ENCODE data around the gene BICRA. TPM values are rescaled to one million over a fixed set of nuclear protein-coding genes. Genes with fewer than 3 reads are reported as not detected.

The BICRA gene
- total RNA-seq, 1 experiment from 2014 or later: 29.3 TPM

GRCh38 chr19:47649588-47649987 lies 40.7 kb downstream of the BICRA start:
- Mint-ChIP-seq H3K36me3 (ENCODE audit: insufficient read depth in 1 of 3, low read depth in 3 of 3) (peaks cover 27 to 55% (median 43%) of the 10 kb centered on the region in 3 experiments), H3K4me3 (no peak overlapping the region), H3K4me1 (peaks cover 11 to 23% of the 10 kb centered on the region in 2 experiments), H3K9me3 (peaks cover 6 to 10% of the 10 kb centered on the region in 2 experiments; a peak in 4 of 5 replicates), H3K27ac (peak overlapping the region in 1 of 3 experiments; percentile 14; a peak in 1 of 7 replicates), H3K27me3 (ENCODE audit: low read depth) (no peaks in the 10 kb centered on the region; the same call in 1 of the 2 replicates)
- Histone ChIP-seq H3K14ac (ENCODE audit: insufficient read depth, low read length) (no peak overlapping the region), H2BK15ac (ENCODE audit: low read depth, low read length) (no peak overlapping the region), H4K20me1 (ENCODE audit: control insufficient read depth, insufficient read depth, insufficient read length) (no peaks in the 10 kb centered on the region), H3K9me3 (ENCODE audit: control insufficient read depth, low read depth, low read length) (peaks cover 4% of the 10 kb centered on the region), H2BK20ac (ENCODE audit: low read depth, low read length, poor library complexity, severe bottlenecking) (no peak overlapping the region), H4K5ac (ENCODE audit: insufficient read length, low read depth, low read length) (no peak overlapping the region), H3K4me1 (ENCODE audit: insufficient read depth, low read length) (peaks cover 6% of the 10 kb centered on the region; the same call in 1 of the 2 replicates), H3K4me2 (ENCODE audit: insufficient read depth, insufficient read length, low read length) (no peak overlapping the region), H4K8ac (replicated peaks; ENCODE audit: insufficient read length, low read depth, low read length) (no peak overlapping the region), H2BK120ac (ENCODE audit: low read depth, low read length, poor library complexity, severe bottlenecking) (no peak overlapping the region), H3K56ac (ENCODE audit: insufficient read length, low read depth, low read length) (no peak overlapping the region), H3K79me1 (ENCODE audit: insufficient read depth, low read depth, low read length, poor library complexity, severe bottlenecking) (peaks cover 9% of the 10 kb centered on the region), H2BK12ac (ENCODE audit: insufficient read length, low read depth, low read length) (no peak overlapping the region), H3K27ac (ENCODE audit: insufficient read length, low read depth, low read length) (no peak overlapping the region), H3K4ac (ENCODE audit: low read depth, low read length) (no peak overlapping the region), H2AFZ (ENCODE audit: low read length) (no peak overlapping the region), H3K23ac (ENCODE audit: insufficient read length, low read depth, low read length) (no peak overlapping the region), H2BK5ac (ENCODE audit: insufficient read length, low read length) (no peak overlapping the region), H3K18ac (ENCODE audit: insufficient read length, low read depth, low read length) (no peak overlapping the region), H3K9ac (ENCODE audit: extremely low read depth, insufficient read length, low read length) (no peak overlapping the region), H2AK5ac (ENCODE audit: insufficient read length, low read length) (no peak overlapping the region), H3K79me2 (ENCODE audit: insufficient read depth, low read length) (peaks cover 15% of the 10 kb centered on the region; the same call in 1 of the 2 replicates), H3K23me2 (ENCODE audit: insufficient read length, low read depth, low read length, poor library complexity, severe bottlenecking) (no peaks in the 10 kb centered on the region), H3K27me3 (ENCODE audit: insufficient read depth, low read length) (no peaks in the 10 kb centered on the region), H3T11ph (ENCODE audit: low read length) (no peak overlapping the region), H4K91ac (ENCODE audit: insufficient read length, low read depth, low read length) (no peak overlapping the region)
- DNase-seq: no peak
- TF ChIP-seq, protein P1, sequence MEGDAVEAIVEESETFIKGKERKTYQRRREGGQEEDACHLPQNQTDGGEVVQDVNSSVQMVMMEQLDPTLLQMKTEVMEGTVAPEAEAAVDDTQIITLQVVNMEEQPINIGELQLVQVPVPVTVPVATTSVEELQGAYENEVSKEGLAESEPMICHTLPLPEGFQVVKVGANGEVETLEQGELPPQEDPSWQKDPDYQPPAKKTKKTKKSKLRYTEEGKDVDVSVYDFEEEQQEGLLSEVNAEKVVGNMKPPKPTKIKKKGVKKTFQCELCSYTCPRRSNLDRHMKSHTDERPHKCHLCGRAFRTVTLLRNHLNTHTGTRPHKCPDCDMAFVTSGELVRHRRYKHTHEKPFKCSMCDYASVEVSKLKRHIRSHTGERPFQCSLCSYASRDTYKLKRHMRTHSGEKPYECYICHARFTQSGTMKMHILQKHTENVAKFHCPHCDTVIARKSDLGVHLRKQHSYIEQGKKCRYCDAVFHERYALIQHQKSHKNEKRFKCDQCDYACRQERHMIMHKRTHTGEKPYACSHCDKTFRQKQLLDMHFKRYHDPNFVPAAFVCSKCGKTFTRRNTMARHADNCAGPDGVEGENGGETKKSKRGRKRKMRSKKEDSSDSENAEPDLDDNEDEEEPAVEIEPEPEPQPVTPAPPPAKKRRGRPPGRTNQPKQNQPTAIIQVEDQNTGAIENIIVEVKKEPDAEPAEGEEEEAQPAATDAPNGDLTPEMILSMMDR (conservative IDR thresholded peaks at IDR 0.05): no peak
- WGBS (ENCODE audit: extremely low coverage, insufficient read length, low lambda C conversion rate): no CpG with 5 or more reads among the region's 1 CpG

All from H9 (cell line).